ENCODE data around the gene TAGLN.

Gene TAGLN

GRCh38 chr11:117195761-117196160 lies 3.4 kb upstream of the TAGLN start:
- Histone ChIP-seq H3K79me2 (ENCODE audit: low read length) (no peaks in the 10 kb centered on the region), H4K20me1 (ENCODE audit: insufficient read depth, low read length) (no peaks in the 10 kb centered on the region), H3K27me3 (replicated peaks; ENCODE audit: insufficient read depth, low read length) (no peaks in the 10 kb centered on the region), H3K36me3 (replicated peaks; ENCODE audit: insufficient read depth, low read length) (no peaks in the 10 kb centered on the region), H3K27ac (ENCODE audit: low read length) (no peak overlapping the region), H3K9me3 (replicated peaks; ENCODE audit: insufficient read depth, low read length) (no peaks in the 10 kb centered on the region), H3K4me1 (ENCODE audit: low read length) (no peaks in the 10 kb centered on the region), H3F3A (ENCODE audit: insufficient read depth, low read length) (no peaks in the 10 kb centered on the region), H3K4me2 (ENCODE audit: low read depth, low read length) (no peak overlapping the region), H2AFZ (ENCODE audit: low read length) (no peak overlapping the region), H3K9ac (ENCODE audit: low read length) (no peak overlapping the region), H3K9me2 (replicated peaks; ENCODE audit: insufficient read depth, low read length) (no peaks in the 10 kb centered on the region), H3K4me3 (ENCODE audit: low read length) (no peak overlapping the region)
- no peak for TF ChIP-seq EZH2phosphoT487 (IDR thresholded peaks at IDR 0.05; ENCODE audit: low read length)
- no peak for TF ChIP-seq CTCF (IDR thresholded peaks at IDR 0.05; ENCODE audit: low read length)
- no peak for TF ChIP-seq EZH2 (optimal IDR thresholded peaks at IDR 0.05; ENCODE audit: low read depth, low read length)
- no peak for DNase-seq

GRCh38 chr11:117197006-117197405 lies 2.2 kb upstream of the TAGLN start:
- H3K9me3 ChIP-seq (replicated peaks; ENCODE audit: insufficient read depth, low read length), result no peaks in the 10 kb centered on the region
- DNase-seq, result no peak
- no peak overlapping the region for H3K4me3 ChIP-seq (ENCODE audit: low read length)
- H2AFZ ChIP-seq (ENCODE audit: low read length), result no peak overlapping the region
- H3K4me2 ChIP-seq (ENCODE audit: low read depth, low read length), result no peak overlapping the region
- H3K79me2 ChIP-seq (ENCODE audit: low read length), result no peaks in the 10 kb centered on the region
- H3K36me3 ChIP-seq (replicated peaks; ENCODE audit: insufficient read depth, low read length), result no peaks in the 10 kb centered on the region
- no peaks in the 10 kb centered on the region for H3K4me1 ChIP-seq (ENCODE audit: low read length)
- H3K27me3 ChIP-seq (replicated peaks; ENCODE audit: insufficient read depth, low read length), result no peaks in the 10 kb centered on the region
- H3K9ac ChIP-seq (ENCODE audit: low read length), result no peak overlapping the region
- H3K9me2 ChIP-seq (replicated peaks; ENCODE audit: insufficient read depth, low read length), result no peaks in the 10 kb centered on the region
- no peaks in the 10 kb centered on the region for H3F3A ChIP-seq (ENCODE audit: insufficient read depth, low read length)
- H4K20me1 ChIP-seq (ENCODE audit: insufficient read depth, low read length), result no peaks in the 10 kb centered on the region
- TF ChIP-seq EZH2 (optimal IDR thresholded peaks at IDR 0.05; ENCODE audit: low read depth, low read length) (no peak), CTCF (IDR thresholded peaks at IDR 0.05; ENCODE audit: low read length) (no peak), EZH2phosphoT487 (IDR thresholded peaks at IDR 0.05; ENCODE audit: low read length) (no peak)
- no peak overlapping the region for H3K27ac ChIP-seq (ENCODE audit: low read length)

GRCh38 chr11:117197516-117198456 lies 1.4 kb upstream of the TAGLN start:
- no peaks in the 10 kb centered on the region for H3K9me3 ChIP-seq (replicated peaks; ENCODE audit: insufficient read depth, low read length)
- no peaks in the 10 kb centered on the region for H3K27me3 ChIP-seq (replicated peaks; ENCODE audit: insufficient read depth, low read length)
- H3K4me2 ChIP-seq (ENCODE audit: low read depth, low read length), result no peak overlapping the region
- no peaks in the 10 kb centered on the region for H3K79me2 ChIP-seq (ENCODE audit: low read length)
- no peak for DNase-seq
- no peaks in the 10 kb centered on the region for H3K36me3 ChIP-seq (replicated peaks; ENCODE audit: insufficient read depth, low read length)
- H3K9ac ChIP-seq (ENCODE audit: low read length), result no peak overlapping the region
- no peaks in the 10 kb centered on the region for H4K20me1 ChIP-seq (ENCODE audit: insufficient read depth, low read length)
- H2AFZ ChIP-seq (ENCODE audit: low read length), result no peak overlapping the region
- H3K4me1 ChIP-seq (ENCODE audit: low read length), result no peaks in the 10 kb centered on the region
- no peaks in the 10 kb centered on the region for H3F3A ChIP-seq (ENCODE audit: insufficient read depth, low read length)
- no peak overlapping the region for H3K27ac ChIP-seq (ENCODE audit: low read length)
- TF ChIP-seq EZH2 (optimal IDR thresholded peaks at IDR 0.05; ENCODE audit: low read depth, low read length) (no peak), CTCF (IDR thresholded peaks at IDR 0.05; ENCODE audit: low read length) (peak; percentile 26), EZH2phosphoT487 (IDR thresholded peaks at IDR 0.05; ENCODE audit: low read length) (no peak)
- H3K4me3 ChIP-seq (ENCODE audit: low read length), result no peak overlapping the region
- no peaks in the 10 kb centered on the region for H3K9me2 ChIP-seq (replicated peaks; ENCODE audit: insufficient read depth, low read length)

All from MM.1S (cell line).